Activated naive CD4-positive, alpha-beta T cell treated with anti-CD3 and anti-CD28 coated beads, Interleukin-2, amount 50 U/mL, for 72 hours (primary cell): ENCODE data around the gene C7orf57. TPM values are rescaled to one million over a fixed set of nuclear protein-coding genes. Genes with fewer than 3 reads are reported as not detected.
"Not testable (repeated sequence)": the region's sequence is repeated elsewhere in the genome, so short reads cannot be mapped to it uniquely, and the experiment has no call there.

Experiments
- ATAC-seq, 2 donors: fragments of 150-1000 bp; cut with Tn5 transposase; 2 replicates each; pipeline ENCODE4 v1.10.0; 2021; ENCODE audit warnings: mild to moderate bottlenecking in 2 of 2, moderate library complexity in 2 of 2
- DNase-seq, 2 donors: peaks; one replicate each; pipeline ENCODE4 v3.0.0; 2021 to 2022; ENCODE audit warnings: low spot score in 2 of 2
- H3K27ac Mint-ChIP-seq, 2 donors: one replicate each; pipeline ENCODE4 v1.8.0; 2022; ENCODE audit warnings: mild to moderate bottlenecking in 2 of 2, mixed read lengths in 2 of 2
- H3K36me3 Mint-ChIP-seq, 2 donors: one replicate each; pipeline ENCODE4 v1.8.0; 2022; ENCODE audit warnings: mixed read lengths in 2 of 2
- H3K9me3 Mint-ChIP-seq, 2 donors: one replicate each; pipeline ENCODE4 v1.8.0; 2022; ENCODE audit warnings: mixed read lengths in 2 of 2
- total RNA-seq, 2 donors: library from RNA; stranded (reverse); gene quantifications; one replicate each; pipeline ENCODE4 v1.2.3, GENCODE V29; 2022

C7orf57 gene
- total RNA-seq, 2 donors from 2014 or later: 0.25 TPM; not detected in 1

GRCh38 chr7:48053736-48054135, 18.4 kb downstream of the C7orf57 start:
- no peak for DNase-seq
- ATAC-seq: no peak
- H3K27ac Mint-ChIP-seq: no peak overlapping the region
- H3K36me3 Mint-ChIP-seq: peaks cover 9 to 10% of the 10 kb centered on the region in 2 donors
- H3K9me3 Mint-ChIP-seq: peaks cover 0 to 12% of the 10 kb centered on the region in 2 donors

GRCh38 chr7:48058990-48059389, 23.6 kb downstream of the C7orf57 start:
- Mint-ChIP-seq H3K36me3 (peaks cover 14 to 17% of the 10 kb centered on the region in 2 donors), H3K9me3 (peaks cover 0 to 17% of the 10 kb centered on the region in 2 donors), H3K27ac (no peak overlapping the region)
- no peak for ATAC-seq
- DNase-seq: no peak

DNA sequence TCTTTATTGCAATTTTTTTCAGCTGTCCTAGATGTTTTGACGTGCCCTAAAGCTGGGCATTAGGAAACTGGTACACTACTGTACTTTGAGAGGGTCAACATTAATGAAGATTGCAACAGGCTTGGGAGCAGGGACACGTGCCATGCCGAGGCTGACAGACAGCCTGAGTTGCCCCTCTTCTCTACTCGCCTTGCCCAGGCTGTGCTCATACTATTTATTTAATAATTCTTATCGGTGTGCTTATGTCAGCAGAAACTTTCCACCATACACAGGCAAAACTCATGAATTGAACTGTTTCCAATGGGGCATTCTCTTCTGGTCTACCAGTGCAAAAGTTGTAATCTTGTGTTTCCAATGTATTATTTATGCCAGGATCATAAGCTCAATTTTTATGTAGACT, 24.4 kb downstream of the C7orf57 start:
- DNase-seq: no peak
- Mint-ChIP-seq H3K9me3 (peaks cover 0 to 17% of the 10 kb centered on the region in 2 donors), H3K27ac (no peak overlapping the region)

GRCh38 chr7:48063985-48064384, 28.6 kb downstream of the C7orf57 start:
- DNase-seq (no peak), ATAC-seq (no peak)
- H3K36me3 Mint-ChIP-seq: peaks cover 6% of the 10 kb centered on the region in 2 donors
- no peak overlapping the region for H3K27ac Mint-ChIP-seq
- peaks cover 0 to 5% of the 10 kb centered on the region in 2 donors for H3K9me3 Mint-ChIP-seq

More for the DNA sequence above, 24.4 kb downstream of the C7orf57 start:
- peaks cover 14 to 17% of the 10 kb centered on the region in 2 donors for H3K36me3 Mint-ChIP-seq
- ATAC-seq: no peak

- H3K27ac Mint-ChIP-seq: no peak overlapping the region
- DNase-seq (no peak), ATAC-seq (no peak)
- peaks cover 6 to 15% of the 10 kb centered on the region in 2 donors for H3K36me3 Mint-ChIP-seq
- peaks cover 7 to 13% of the 10 kb centered on the region in 2 donors for H3K9me3 Mint-ChIP-seq
Observed at GRCh38 chr7:48067475-48067874, 32.1 kb downstream of the C7orf57 start.

GRCh38 chr7:48074204-48074654, 38.9 kb downstream of the C7orf57 start:
- Mint-ChIP-seq H3K27ac (peak overlapping the region in 1 of 2 donors; percentile 41), H3K36me3 (peaks cover 0 to 10% of the 10 kb centered on the region in 2 donors), H3K9me3 (peaks cover 7 to 8% of the 10 kb centered on the region in 2 donors)
- DNase-seq (no peak), ATAC-seq (peak; percentile 58 to 80)

DNA sequence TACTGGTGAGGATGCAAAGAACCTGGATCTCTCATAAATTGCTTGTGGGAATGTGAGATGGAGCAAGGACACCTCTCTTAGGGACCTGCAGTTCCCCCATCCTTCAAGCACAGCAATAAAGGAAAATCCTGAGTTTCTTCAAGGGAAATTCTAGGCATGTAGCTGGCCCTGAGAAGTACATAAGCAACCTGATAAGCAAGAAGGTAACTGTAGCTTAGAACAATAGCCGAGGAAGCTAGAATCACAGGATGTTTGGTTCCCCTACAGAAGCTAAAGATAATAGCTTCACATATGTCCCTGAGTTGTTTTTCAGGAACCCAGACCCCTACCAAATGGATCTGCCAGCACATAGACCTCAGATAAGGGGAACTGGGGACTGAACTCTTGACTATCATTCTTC, 42.1 kb downstream of the C7orf57 start:
- ATAC-seq: no peak

DNA sequence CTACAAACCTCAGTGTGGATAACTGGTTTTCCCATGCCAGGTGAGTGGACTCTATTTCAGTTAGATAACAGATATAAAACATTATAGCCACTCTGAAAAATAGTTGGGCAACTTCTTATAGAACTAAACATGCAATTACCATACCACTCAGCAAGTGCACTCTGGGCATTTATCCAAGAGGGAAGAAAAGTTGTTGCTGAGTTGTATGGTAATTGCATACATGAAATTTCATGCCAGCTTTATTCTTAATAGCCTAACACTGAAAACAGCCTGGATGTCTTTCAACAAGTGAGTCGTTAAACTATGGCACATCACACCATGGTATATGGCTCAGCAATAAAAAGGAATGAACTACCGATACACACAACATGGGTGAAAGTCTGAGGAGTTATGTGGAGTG, 43.1 kb downstream of the C7orf57 start:
- Mint-ChIP-seq H3K9me3 (no peaks in the 10 kb centered on the region), H3K36me3 (no peaks in the 10 kb centered on the region), H3K27ac (no peak overlapping the region)
- DNase-seq (no peak), ATAC-seq (no peak)

More for the DNA sequence above, 42.1 kb downstream of the C7orf57 start:
- peaks cover 0 to 1% of the 10 kb centered on the region in 2 donors for H3K36me3 Mint-ChIP-seq
- peaks cover 0 to under 1% of the 10 kb centered on the region in 2 donors for H3K9me3 Mint-ChIP-seq
- H3K27ac Mint-ChIP-seq: no peak overlapping the region
- DNase-seq: no peak

- not testable (repeated sequence) for H3K9me3 Mint-ChIP-seq, H3K36me3 Mint-ChIP-seq, ATAC-seq, DNase-seq
- H3K27ac Mint-ChIP-seq: peak overlapping the region in 1 of 2 donors; percentile 50
Observed at GRCh38 chr7:48082378-48082777, 47.0 kb downstream of the C7orf57 start.

GRCh38 chr7:48083114-48083830, 47.9 kb downstream of the C7orf57 start:
- ATAC-seq (no peak), DNase-seq (no peak)
- no peak overlapping the region for H3K27ac Mint-ChIP-seq
- H3K9me3 Mint-ChIP-seq: no peaks in the 10 kb centered on the region
- H3K36me3 Mint-ChIP-seq: peaks cover 5% of the 10 kb centered on the region in 2 donors

- H3K36me3 Mint-ChIP-seq: peaks cover 7 to 9% of the 10 kb centered on the region in 2 donors
- DNase-seq (peak; percentile 71 to 87), ATAC-seq (peak; percentile 71 to 74)
- no peaks in the 10 kb centered on the region for H3K9me3 Mint-ChIP-seq
- H3K27ac Mint-ChIP-seq: peak overlapping the region; percentile 85 to 94
Observed at GRCh38 chr7:48084727-48085432, 49.5 kb downstream of the C7orf57 start.

DNA sequence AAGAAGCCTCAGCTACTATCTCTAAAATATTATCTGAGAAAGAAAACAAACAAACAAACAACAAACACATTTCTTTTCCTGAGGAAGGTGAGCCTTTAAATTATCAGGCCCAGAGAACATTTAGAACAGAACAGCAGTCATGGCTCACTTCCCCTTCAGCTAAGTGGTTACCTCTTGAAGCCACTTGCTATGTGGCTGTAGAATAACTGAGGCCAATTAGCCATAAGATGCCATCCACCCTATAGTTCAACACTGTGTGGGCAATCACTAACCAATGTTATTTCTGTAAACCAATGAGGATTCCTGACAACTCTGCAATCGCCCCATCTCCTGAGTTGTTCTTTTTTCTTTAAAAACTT, 50.1 kb downstream of the C7orf57 start:
- peak overlapping the region; percentile 72 to 85 for H3K27ac Mint-ChIP-seq
- H3K36me3 Mint-ChIP-seq: peaks cover 12% of the 10 kb centered on the region in 2 donors
- H3K9me3 Mint-ChIP-seq: no peaks in the 10 kb centered on the region
- DNase-seq (no peak), ATAC-seq (no peak)

DNA sequence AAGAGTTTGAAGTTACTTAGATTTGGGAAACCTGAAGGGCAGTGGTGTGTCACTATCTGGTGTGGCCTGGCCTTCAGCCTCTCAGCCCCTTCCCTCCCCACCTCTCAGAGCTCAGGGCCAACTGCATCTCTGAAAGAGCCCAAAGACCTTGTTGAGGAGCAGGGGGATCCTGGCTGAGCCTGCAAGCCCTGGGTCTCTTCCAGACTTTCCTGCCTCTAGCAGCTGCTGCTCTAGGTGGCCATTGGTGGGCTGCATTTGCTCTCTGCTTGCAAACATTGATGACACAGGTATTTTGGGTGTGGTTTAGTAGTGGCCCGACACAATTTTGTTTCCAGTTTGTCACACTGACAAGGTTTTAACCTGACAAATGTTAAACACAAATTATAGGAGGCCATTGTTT, 50.6 kb downstream of the C7orf57 start:
- no peak for ATAC-seq
- Mint-ChIP-seq H3K27ac (peak overlapping the region in 1 of 2 donors; percentile 85), H3K36me3 (peaks cover 17% of the 10 kb centered on the region in 2 donors), H3K9me3 (no peaks in the 10 kb centered on the region)
- no peak for DNase-seq

DNA sequence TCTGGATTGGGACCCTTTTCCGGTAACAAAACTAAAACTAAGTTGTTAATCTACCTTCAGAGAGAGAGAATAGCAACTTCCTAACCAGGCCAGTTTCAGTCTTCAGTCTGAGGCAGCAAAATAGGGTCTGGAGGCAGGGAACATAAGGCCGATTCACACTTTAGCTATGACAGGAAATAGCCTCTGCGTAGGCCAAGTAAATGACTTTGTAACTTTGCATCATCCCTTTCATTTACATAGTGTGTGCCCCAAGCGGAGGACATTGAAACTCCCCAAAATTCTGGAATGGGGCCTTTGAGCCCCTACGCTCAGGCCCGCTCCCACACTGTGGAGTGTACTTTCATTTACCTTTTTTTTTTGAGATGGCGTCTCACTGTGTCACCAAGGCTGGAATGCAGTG, 52.0 kb downstream of the C7orf57 start:
- Mint-ChIP-seq H3K9me3 (no peaks in the 10 kb centered on the region), H3K36me3 (peaks cover 24 to 28% of the 10 kb centered on the region in 2 donors), H3K27ac (peak overlapping the region; percentile 9 to 85)
- ATAC-seq (peak in 1 of 2 donors; percentile 7), DNase-seq (no peak)

GRCh38 chr7:48088559-48089045, 53.3 kb downstream of the C7orf57 start:
- ATAC-seq: peak; percentile 66 to 73
- no peak for DNase-seq
- Mint-ChIP-seq H3K9me3 (no peaks in the 10 kb centered on the region), H3K27ac (peak overlapping the region; percentile 85 to 88), H3K36me3 (peaks cover 26 to 37% of the 10 kb centered on the region in 2 donors)

- Mint-ChIP-seq H3K27ac (peak within 1 kb of the TSS; percentile 85 to 88), H3K36me3 (peaks cover 26 to 37% of the 10 kb centered on the region in 2 donors), H3K9me3 (no peaks in the 10 kb centered on the region)
- ATAC-seq: peak; percentile 72 to 77
- DNase-seq: peak; percentile 81 to 90
Observed at GRCh38 chr7:48089046-48090003, 54.0 kb downstream of the C7orf57 start, which contains the start of gene UPP1. TSS of gene UPP1 (plus strand) at chr7:48089265. CDS start at chr7:48094784, 5,519 bp downstream.
